Left lung (tissue), 10 donors: ENCODE results near the gene NAPEPLD. TPM values are rescaled to one million over a fixed set of nuclear protein-coding genes. Genes with fewer than 3 reads are reported as not detected.
"Not testable (repeated sequence)": the region's sequence is repeated elsewhere in the genome, so short reads cannot be mapped to it uniquely, and the experiment has no call there.

Experiments
- ATAC-seq: fragments of 200-7000 bp; cut with Tn5 transposase; one replicate; pipeline ENCODE4 v1.9.1; 2020; ENCODE audit warnings: moderate library complexity
- DNase-seq, 4 donors: peaks; one replicate each; pipeline ENCODE4 v3.0.0-alpha.2; 2013 to 2020
- H3K27ac ChIP-seq, 2 donors: fragments of 200-600 bp; sonication (generic) in 1 of 2; one replicate each; pipeline versions ENCODE4 v1.5.0 to v1.8.0; 2020 to 2021
- H3K27me3 ChIP-seq, 2 donors: fragments of 200-600 bp; sonication (generic) in 1 of 2; one replicate each; pipeline versions ENCODE4 v1.5.0 to v1.8.0; 2020 to 2021
- H3K36me3 ChIP-seq, 2 donors: fragments of 200-600 bp; sonication (generic) in 1 of 2; one replicate each; pipeline versions ENCODE4 v1.5.0 to v1.8.0; 2020 to 2021
- H3K4me1 ChIP-seq, 2 donors: fragments of 200-600 bp; one replicate each; pipeline ENCODE4 v1.8.0; 2021
- H3K4me3 ChIP-seq, 2 donors: fragments of 200-600 bp; sonication (generic) in 1 of 2; one replicate each; pipeline versions ENCODE4 v1.5.0 to v1.8.0; 2020 to 2021; ENCODE audit warnings: mild to moderate bottlenecking in 1 of 2
- H3K9me3 ChIP-seq, 2 donors: fragments of 200-600 bp; sonication (generic) in 1 of 2; one replicate each; pipeline versions ENCODE4 v1.5.0 to v1.8.0; 2020 to 2021
- CTCF ChIP-seq, 2 donors: fragments of 200-600 bp; sonication (generic) in 1 of 2; IDR thresholded peaks; one replicate each; pipeline versions ENCODE4 v1.5.0 to v1.8.0; 2021; ENCODE audit warnings: antibody characterized with exemption in 2 of 2
- intact Hi-C, 2 donors: fragments of 100-400 bp; cut with DNase I; formaldehyde crosslinking; loops; one replicate each; pipeline versions ENCODE4 v1.11.2 to v1.14.2; 2022
- polyA plus RNA-seq, 6 donors: library from polyadenylated mRNA; unstranded; fragments of 120-200 nt; gene quantifications; one replicate each; pipeline ENCODE4 v1.2.1, GENCODE V29; 2013; ENCODE audit not compliant: insufficient read length in 6 of 6
- total RNA-seq, 2 donors: library from RNA; stranded (reverse); fragmentation: NEBNext Ultra II Directional; extraction: Animal tissue kit (Norgen Biotek cat#: 25700); gene quantifications; one replicate each; pipeline ENCODE4 v1.2.1, GENCODE V29; 2021
- donor health status: DM: no; HTN: yes; CAD: no.
- donor health status: DM: no; HTN: no; CAD: no.

The NAPEPLD gene
- total and polyA plus RNA-seq, 8 donors = 15.9 to 37.7 (median 30.5) TPM

DNA sequence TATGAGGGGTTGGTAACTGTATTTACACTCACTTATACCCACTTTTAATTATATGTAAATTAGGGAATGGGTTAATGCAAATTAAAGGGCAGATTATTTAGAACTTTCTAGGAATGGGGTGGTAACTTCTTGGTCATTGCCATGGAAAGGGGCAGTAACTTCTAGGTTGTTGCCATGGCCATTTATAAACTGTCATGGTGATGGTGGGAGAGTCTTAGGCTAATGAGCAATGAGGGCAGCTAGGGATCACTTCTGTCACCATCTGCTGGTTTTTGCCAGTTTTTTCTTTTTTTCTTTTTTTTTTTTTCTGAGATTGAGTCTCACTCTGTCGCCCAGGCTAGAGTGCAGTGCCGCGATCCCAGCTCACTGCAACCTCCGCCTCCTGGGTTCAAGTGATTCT, 33.1 kb downstream of the NAPEPLD start:
- ATAC-seq = no peak
- Histone ChIP-seq H3K27me3 (no peaks in the 10 kb centered on the region), H3K4me3 (no peak overlapping the region), H3K27ac (no peak overlapping the region), H3K9me3 (no peaks in the 10 kb centered on the region), H3K36me3 (peaks cover 0 to 32% of the 10 kb centered on the region in 2 donors), H3K4me1 (no peaks in the 10 kb centered on the region)
- intact Hi-C loops = no loop called here
- DNase-seq = no peak
- TF ChIP-seq CTCF (IDR thresholded peaks at IDR 0.05) = no peak

- H3K27me3 ChIP-seq = no peaks in the 10 kb centered on the region
- H3K9me3 ChIP-seq = no peaks in the 10 kb centered on the region
- TF ChIP-seq CTCF (IDR thresholded peaks at IDR 0.05) = no peak
- H3K36me3 ChIP-seq = peaks cover 0 to 24% of the 10 kb centered on the region in 2 donors
- ATAC-seq = no peak
- intact Hi-C loops = no loop called here
- H3K4me3 ChIP-seq = no peak overlapping the region
- no peak for DNase-seq
- H3K27ac ChIP-seq = no peak overlapping the region
- H3K4me1 ChIP-seq = no peaks in the 10 kb centered on the region
Measured at GRCh38 chr7:103114576-103115008, 34.3 kb downstream of the NAPEPLD start.

GRCh38 chr7:103113164-103113563, 35.7 kb downstream of the NAPEPLD start:
- Histone ChIP-seq H3K9me3 (no peaks in the 10 kb centered on the region), H3K27ac (no peak overlapping the region), H3K4me1 (no peaks in the 10 kb centered on the region), H3K27me3 (no peaks in the 10 kb centered on the region), H3K36me3 (peaks cover 0 to 21% of the 10 kb centered on the region in 2 donors), H3K4me3 (no peak overlapping the region)
- no peak for TF ChIP-seq CTCF (IDR thresholded peaks at IDR 0.05)
- intact Hi-C loops = no loop called here
- ATAC-seq (peak; percentile 50), DNase-seq (no peak)

DNA sequence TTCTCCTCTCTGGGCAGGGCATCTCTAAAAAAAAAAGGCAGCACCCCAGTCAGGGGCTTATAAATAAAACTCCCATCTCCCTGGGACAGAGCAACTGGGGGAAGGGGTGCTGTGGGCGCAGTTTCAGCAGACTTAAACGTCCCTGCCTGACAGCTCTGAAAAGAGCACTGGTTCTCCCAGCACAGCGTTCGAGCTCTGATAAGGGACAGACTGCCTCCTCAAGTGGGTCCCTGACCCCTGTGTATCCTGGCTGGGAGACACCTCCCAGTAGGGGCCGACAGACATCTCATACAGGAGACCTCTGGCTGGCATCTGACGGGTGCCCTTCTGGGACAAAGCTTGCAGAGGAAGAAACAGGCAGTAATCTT, 42.2 kb downstream of the NAPEPLD start:
- H3K4me3 ChIP-seq, DNase-seq, H3K27me3 ChIP-seq, intact Hi-C loops, H3K4me1 ChIP-seq, ATAC-seq, H3K9me3 ChIP-seq, H3K27ac ChIP-seq: not testable (repeated sequence)
- H3K36me3 ChIP-seq = peaks cover 0 to 22% of the 10 kb centered on the region in 2 donors

DNA sequence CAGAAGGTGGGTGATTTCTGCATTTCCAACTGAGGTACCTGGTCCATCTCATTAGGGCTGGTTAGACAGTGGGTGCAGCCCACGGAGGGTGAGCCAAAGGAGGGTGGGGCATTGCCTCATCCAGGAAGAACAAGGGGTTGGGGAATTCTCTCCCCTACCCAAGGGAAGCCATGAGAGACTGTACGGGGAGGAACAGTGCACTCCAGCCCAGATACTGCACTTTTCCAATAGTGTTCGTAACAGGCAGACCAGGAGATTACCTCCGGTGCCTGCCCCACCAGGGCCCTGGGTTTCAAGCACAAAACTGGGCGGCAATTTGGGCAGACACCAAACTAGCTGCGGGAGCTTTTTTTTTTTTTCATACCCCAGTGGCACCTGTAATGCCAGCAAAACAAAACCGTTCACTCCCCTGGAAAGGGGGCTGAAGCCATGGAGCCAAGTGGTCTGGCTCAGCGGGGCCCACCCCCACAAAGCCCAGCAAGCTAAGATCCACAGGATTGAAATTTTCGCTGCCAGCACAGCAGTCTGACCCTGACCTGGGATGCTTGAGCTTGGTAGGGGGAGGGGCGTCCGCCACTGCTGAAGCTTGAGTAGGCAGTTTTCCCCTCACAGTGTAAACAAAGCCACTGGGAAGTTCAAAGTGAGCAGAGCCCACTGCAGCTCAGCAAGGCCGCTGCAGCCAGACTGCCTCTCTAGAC, 42.7 kb downstream of the NAPEPLD start:
- intact Hi-C loops = no loop called here
- H3K4me3 ChIP-seq = no peak overlapping the region
- ATAC-seq = no peak
- TF ChIP-seq CTCF (IDR thresholded peaks at IDR 0.05) = no peak
- peaks cover 0 to 22% of the 10 kb centered on the region in 2 donors for H3K36me3 ChIP-seq
- peak in 2 of 4 donors; percentile 22 to 50 for DNase-seq
- no peak overlapping the region for H3K27ac ChIP-seq
- H3K9me3 ChIP-seq = no peaks in the 10 kb centered on the region
- H3K27me3 ChIP-seq = no peaks in the 10 kb centered on the region
- H3K4me1 ChIP-seq = no peaks in the 10 kb centered on the region

- H3K4me3 ChIP-seq = no peak overlapping the region
- no peaks in the 10 kb centered on the region for H3K27me3 ChIP-seq
- H3K4me1 ChIP-seq = no peaks in the 10 kb centered on the region
- DNase-seq (no peak), ATAC-seq (no peak)
- TF ChIP-seq CTCF (IDR thresholded peaks at IDR 0.05) = no peak
- H3K9me3 ChIP-seq = no peaks in the 10 kb centered on the region
- H3K27ac ChIP-seq = no peak overlapping the region
- intact Hi-C loops = no loop called here
- H3K36me3 ChIP-seq = peaks cover 0 to 40% of the 10 kb centered on the region in 2 donors
Measured at GRCh38 chr7:103101543-103101942, 47.4 kb downstream of the NAPEPLD start.
